ENCODE results near the gene USO1. TPM values are rescaled to one million over a fixed set of nuclear protein-coding genes. Genes with fewer than 3 reads are reported as not detected.
"Not testable (repeated sequence)": the region's sequence is repeated elsewhere in the genome, so short reads cannot be mapped to it uniquely, and the experiment has no call there.

The USO1 gene
- total and polyA plus RNA-seq, 10 donors, result 16.4 to 64.8 (median 45.1) TPM

- 28 to 63% (median 44%) methylated on average over 2 to 3 of the region's 3 CpGs for WGBS, 5 donors
- Histone ChIP-seq H3K36me3 (peaks cover 0 to 4% (median 0%) of the 10 kb centered on the region in 6 donors), H3K4me3 (no peak overlapping the region), H3K4me1 (peaks cover 0 to 4% (median 0%) of the 10 kb centered on the region in 6 donors), H3K27me3 (replicated peaks in 1 of 7) (no peaks in the 10 kb centered on the region), H3K27ac (peak overlapping the region in 1 of 8 donors; percentile 4), H3K9me3 (peaks cover 0 to 8% (median 0%) of the 10 kb centered on the region in 8 donors)
- TF ChIP-seq CTCF (IDR thresholded peaks at IDR 0.05 in 8 of 11, conservative IDR thresholded peaks at IDR 0.05 in 3 of 11) (no peak), POLR2AphosphoS5 (IDR thresholded peaks at IDR 0.05) (no peak), POLR2A (IDR thresholded peaks at IDR 0.05) (no peak)
- no peak for DNase-seq
- intact Hi-C loops (cut with DNase I; ENCODE audit: low total_unique reads), result no loop called here
Observed at GRCh38 chr4:75686346-75686745, 38.0 kb upstream of the USO1 start.

GRCh38 chr4:75687125-75687524, 37.3 kb upstream of the USO1 start:
- H3K9me3 ChIP-seq, result not testable (repeated sequence)

GRCh38 chr4:75692066-75692465, 32.3 kb upstream of the USO1 start:
- H3K27ac ChIP-seq; H3K4me3 ChIP-seq; H3K36me3 ChIP-seq; DNase-seq; H3K27me3 ChIP-seq (replicated peaks in 1 of 7); H3K4me1 ChIP-seq; intact Hi-C loops (cut with DNase I; ENCODE audit: low total_unique reads); H3K9me3 ChIP-seq: not testable (repeated sequence)
- WGBS, 5 donors, result 94 to 96% (median 95%) methylated on average over 5 of the region's 5 CpGs

More at GRCh38 chr4:75687125-75687524, 37.3 kb upstream of the USO1 start:
- DNase-seq; H3K27me3 ChIP-seq (replicated peaks in 1 of 7); H3K4me3 ChIP-seq; H3K4me1 ChIP-seq; intact Hi-C loops (cut with DNase I; ENCODE audit: low total_unique reads); H3K36me3 ChIP-seq: not testable (repeated sequence)
- 95 to 100% (median 96%) methylated on average over 1 of the region's 1 CpG for WGBS, 5 donors
- H3K27ac ChIP-seq, result peak overlapping the region in 1 of 8 donors; percentile 24

- no peaks in the 10 kb centered on the region for H3K27me3 ChIP-seq (replicated peaks in 1 of 7)
- no peak overlapping the region for H3K4me3 ChIP-seq
- DNase-seq, result no peak
- H3K9me3 ChIP-seq, result no peaks in the 10 kb centered on the region
- peaks cover 0 to 19% (median 14%) of the 10 kb centered on the region in 6 donors for H3K4me1 ChIP-seq
- peaks cover 0 to 6% (median 0%) of the 10 kb centered on the region in 6 donors for H3K36me3 ChIP-seq
- TF ChIP-seq CTCF (IDR thresholded peaks at IDR 0.05 in 8 of 11, conservative IDR thresholded peaks at IDR 0.05 in 3 of 11) (no peak), POLR2AphosphoS5 (IDR thresholded peaks at IDR 0.05) (no peak), POLR2A (IDR thresholded peaks at IDR 0.05) (no peak)
- H3K27ac ChIP-seq, result peak overlapping the region in 1 of 8 donors; percentile 2
- 49 to 59% (median 53%) methylated on average over 3 of the region's 3 CpGs for WGBS, 5 donors
- intact Hi-C loops (cut with DNase I; ENCODE audit: low total_unique reads), result no loop called here
Observed at GRCh38 chr4:75696071-75696470, 28.3 kb upstream of the USO1 start.

- Histone ChIP-seq H3K4me1 (peaks cover 0 to 19% (median 14%) of the 10 kb centered on the region in 6 donors), H3K36me3 (peaks cover 0 to 6% (median 0%) of the 10 kb centered on the region in 6 donors), H3K4me3 (no peak overlapping the region), H3K27me3 (replicated peaks in 1 of 7) (no peaks in the 10 kb centered on the region), H3K27ac (peak overlapping the region in 1 of 8 donors; percentile 2), H3K9me3 (no peaks in the 10 kb centered on the region)
- intact Hi-C loops (cut with DNase I; ENCODE audit: low total_unique reads), result no loop called here
- 77 to 98% (median 96%) methylated on average over 3 of the region's 3 CpGs for WGBS, 5 donors
- no peak for DNase-seq
- TF ChIP-seq POLR2AphosphoS5 (IDR thresholded peaks at IDR 0.05) (no peak), POLR2A (IDR thresholded peaks at IDR 0.05) (no peak), CTCF (IDR thresholded peaks at IDR 0.05 in 8 of 11, conservative IDR thresholded peaks at IDR 0.05 in 3 of 11) (no peak)
Observed at GRCh38 chr4:75696581-75696980, 27.8 kb upstream of the USO1 start.
